ENCODE data around the gene CIROP. TPM values are rescaled to one million over a fixed set of nuclear protein-coding genes. Genes with fewer than 3 reads are reported as not detected.

Gene CIROP
- total RNA-seq, 1 donor from 2014 or later = not detected

DNA sequence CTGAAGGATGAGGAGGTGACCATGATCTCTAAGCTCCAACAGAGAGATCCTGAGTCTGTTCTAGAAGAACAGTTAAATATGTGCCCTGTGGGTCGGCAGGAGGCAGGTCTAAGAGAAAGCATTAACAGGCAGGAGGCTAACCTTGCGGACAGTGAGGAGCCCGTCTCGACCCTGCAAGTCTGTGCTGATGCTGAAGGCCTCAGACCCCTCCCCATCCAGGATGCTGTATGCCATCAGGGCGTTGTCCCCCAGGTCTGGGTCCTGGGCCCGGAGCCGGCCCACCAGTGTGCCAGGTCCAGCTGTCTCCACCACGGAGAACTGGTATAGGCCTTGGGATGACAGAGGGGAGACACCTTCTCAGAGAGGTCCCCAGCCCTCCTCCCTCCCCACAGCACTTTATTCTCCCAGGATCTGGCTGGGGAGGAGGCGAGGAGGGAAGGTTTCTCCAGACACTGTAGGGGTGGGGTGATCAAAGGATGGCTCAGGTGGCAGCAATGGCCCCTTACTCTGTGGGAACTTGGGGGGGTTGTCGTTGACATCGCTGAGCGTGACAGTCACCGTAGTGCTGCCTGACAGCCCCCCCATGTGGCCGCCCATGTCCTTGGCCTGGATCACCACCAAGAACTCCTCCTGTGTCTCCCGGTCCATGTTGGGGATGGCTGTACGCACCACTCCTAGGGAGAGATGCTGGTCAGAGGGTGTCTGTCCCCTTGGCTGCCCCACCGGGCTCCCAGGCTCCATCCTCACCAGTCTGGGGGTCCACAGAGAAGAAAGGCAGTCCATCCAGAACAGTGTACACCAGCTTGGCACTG lies 50.6 kb downstream of the CIROP start:
- no peak for DNase-seq (ENCODE audit: low spot score, unreplicated experiment)
- Mint-ChIP-seq H3K27me3 (no peaks in the 10 kb centered on the region), H3K4me1 (ENCODE audit: low read depth) (peaks cover 12% of the 10 kb centered on the region), H3K9me3 (ENCODE audit: low read depth) (no peaks in the 10 kb centered on the region), H3K4me3 (ENCODE audit: low read depth) (no peak overlapping the region), H3K27ac (no peak overlapping the region), H3K36me3 (ENCODE audit: insufficient read depth) (peaks cover 2% of the 10 kb centered on the region)
- TF ChIP-seq, protein P1, sequence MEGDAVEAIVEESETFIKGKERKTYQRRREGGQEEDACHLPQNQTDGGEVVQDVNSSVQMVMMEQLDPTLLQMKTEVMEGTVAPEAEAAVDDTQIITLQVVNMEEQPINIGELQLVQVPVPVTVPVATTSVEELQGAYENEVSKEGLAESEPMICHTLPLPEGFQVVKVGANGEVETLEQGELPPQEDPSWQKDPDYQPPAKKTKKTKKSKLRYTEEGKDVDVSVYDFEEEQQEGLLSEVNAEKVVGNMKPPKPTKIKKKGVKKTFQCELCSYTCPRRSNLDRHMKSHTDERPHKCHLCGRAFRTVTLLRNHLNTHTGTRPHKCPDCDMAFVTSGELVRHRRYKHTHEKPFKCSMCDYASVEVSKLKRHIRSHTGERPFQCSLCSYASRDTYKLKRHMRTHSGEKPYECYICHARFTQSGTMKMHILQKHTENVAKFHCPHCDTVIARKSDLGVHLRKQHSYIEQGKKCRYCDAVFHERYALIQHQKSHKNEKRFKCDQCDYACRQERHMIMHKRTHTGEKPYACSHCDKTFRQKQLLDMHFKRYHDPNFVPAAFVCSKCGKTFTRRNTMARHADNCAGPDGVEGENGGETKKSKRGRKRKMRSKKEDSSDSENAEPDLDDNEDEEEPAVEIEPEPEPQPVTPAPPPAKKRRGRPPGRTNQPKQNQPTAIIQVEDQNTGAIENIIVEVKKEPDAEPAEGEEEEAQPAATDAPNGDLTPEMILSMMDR (IDR thresholded peaks at IDR 0.05; ENCODE audit: unreplicated experiment) = no peak

DNA sequence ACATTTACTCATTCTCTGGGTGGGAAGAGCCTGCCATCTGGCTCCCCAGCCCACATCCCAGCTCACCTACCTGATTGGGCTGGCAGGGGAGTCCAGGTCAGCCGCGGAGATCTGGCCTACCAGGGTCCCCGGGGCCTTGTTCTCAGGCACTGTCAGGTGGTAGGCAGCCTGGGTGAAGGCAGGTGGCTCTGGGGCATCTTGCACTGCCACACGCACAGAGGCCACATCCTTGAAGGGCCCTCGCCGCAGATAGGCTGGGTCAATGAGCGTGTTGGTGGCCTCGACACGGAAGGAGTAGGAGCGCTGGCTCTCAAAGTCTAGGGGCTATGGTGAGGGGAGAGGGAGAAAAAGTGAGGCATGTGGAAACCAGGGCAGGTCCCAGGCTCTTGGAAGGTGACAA lies 51.4 kb downstream of the CIROP start:
- no peaks in the 10 kb centered on the region for H3K27me3 Mint-ChIP-seq
- DNase-seq (ENCODE audit: low spot score, unreplicated experiment) = no peak
- TF ChIP-seq, protein P1 (IDR thresholded peaks at IDR 0.05; ENCODE audit: unreplicated experiment) = no peak
- H3K27ac Mint-ChIP-seq = no peak overlapping the region
- no peaks in the 10 kb centered on the region for H3K9me3 Mint-ChIP-seq (ENCODE audit: low read depth)
- H3K36me3 Mint-ChIP-seq (ENCODE audit: insufficient read depth) = no peaks in the 10 kb centered on the region
- H3K4me1 Mint-ChIP-seq (ENCODE audit: low read depth) = peaks cover 12% of the 10 kb centered on the region
- H3K4me3 Mint-ChIP-seq (ENCODE audit: low read depth) = no peak overlapping the region

DNA sequence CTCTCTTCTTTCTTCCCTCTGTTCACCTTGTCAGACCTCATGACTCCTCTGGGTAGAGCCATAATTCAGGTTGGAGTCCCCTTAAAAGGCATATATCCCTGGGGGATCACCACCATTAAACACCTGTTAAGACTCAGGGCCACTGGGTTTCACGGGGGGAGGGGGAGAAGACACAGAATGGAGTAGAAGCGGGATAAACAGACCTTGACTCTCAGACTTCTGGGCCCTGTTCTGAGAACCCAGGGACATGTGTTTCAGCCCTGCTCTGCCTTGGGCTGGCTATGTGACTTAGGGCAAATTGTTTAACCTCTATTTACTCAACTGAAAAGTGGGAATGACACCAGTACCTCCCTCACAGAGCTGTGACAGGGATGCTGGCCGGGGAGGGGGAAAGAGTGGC lies 52.1 kb downstream of the CIROP start:
- DNase-seq (ENCODE audit: low spot score, unreplicated experiment) = no peak
- Mint-ChIP-seq H3K4me3 (ENCODE audit: low read depth) (no peak overlapping the region), H3K4me1 (ENCODE audit: low read depth) (peaks cover 12% of the 10 kb centered on the region), H3K27ac (no peak overlapping the region), H3K9me3 (ENCODE audit: low read depth) (no peaks in the 10 kb centered on the region), H3K27me3 (no peaks in the 10 kb centered on the region), H3K36me3 (ENCODE audit: insufficient read depth) (no peaks in the 10 kb centered on the region)
- TF ChIP-seq, protein P1 (IDR thresholded peaks at IDR 0.05; ENCODE audit: unreplicated experiment) = no peak

DNA sequence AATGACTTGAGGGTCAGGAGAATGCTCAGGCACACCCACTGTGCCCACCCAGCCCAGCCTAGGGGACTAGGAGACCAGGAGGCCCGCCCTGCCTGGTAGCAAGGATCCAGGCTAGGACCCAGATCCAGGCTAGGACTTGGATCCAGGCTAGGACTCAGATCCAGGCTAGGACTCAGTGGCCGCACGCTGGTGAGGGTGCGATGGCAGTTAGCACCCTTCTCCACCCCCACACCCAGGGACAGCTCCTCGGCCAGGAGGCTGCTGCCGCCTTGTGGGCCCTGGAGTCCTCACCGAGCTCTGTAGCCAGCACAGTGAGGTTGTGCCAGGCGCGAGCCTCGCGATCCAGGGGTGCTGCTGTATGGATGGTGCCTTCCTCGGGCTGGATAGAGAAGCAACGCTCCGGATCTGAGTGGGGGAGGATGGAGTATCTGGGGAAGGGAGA lies 52.6 kb downstream of the CIROP start:
- TF ChIP-seq, protein P1 (IDR thresholded peaks at IDR 0.05; ENCODE audit: unreplicated experiment) = no peak
- Mint-ChIP-seq H3K9me3 (ENCODE audit: low read depth) (no peaks in the 10 kb centered on the region), H3K4me3 (ENCODE audit: low read depth) (no peak overlapping the region), H3K4me1 (ENCODE audit: low read depth) (peaks cover 12% of the 10 kb centered on the region), H3K27me3 (no peaks in the 10 kb centered on the region), H3K36me3 (ENCODE audit: insufficient read depth) (peaks cover 4% of the 10 kb centered on the region), H3K27ac (no peak overlapping the region)
- DNase-seq (ENCODE audit: low spot score, unreplicated experiment) = no peak

DNA sequence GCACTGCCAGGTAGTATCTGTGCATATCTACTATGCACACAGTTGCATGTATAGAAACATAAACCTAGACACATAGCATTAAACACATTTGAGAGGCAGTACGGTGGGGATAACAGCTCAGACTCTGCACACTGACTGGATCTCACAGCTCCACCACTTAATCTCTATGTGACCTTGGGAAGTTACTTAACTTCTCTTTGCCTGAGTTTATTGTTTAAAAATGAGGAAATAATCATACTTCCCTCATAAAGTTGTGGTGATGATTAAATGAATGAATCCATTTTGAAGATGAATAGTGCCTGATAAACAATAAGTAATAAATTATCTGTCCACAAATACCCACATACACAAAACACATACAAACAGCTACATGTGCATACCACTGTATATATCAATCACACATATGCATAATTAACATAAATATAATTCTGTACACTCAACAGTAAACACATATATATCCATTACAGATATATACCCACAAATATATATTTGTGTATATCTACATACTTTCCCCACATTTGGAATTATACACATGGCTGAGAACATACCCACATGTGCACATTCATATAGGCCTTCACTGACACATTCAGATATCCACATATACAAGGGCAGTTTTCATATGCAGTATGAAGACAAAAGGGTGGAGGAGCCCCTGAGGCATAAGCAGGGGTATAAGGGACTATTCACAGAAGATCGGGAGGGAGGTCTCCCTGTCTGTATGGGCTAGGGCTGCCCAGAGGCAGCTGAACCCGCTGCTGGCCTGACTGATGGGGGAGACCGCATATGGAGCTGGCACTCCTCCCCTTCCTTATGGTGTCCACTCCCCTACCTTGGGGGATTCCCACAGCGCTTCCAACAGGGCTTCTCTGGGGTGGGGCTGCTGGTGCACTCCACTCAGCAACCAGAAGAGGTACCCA lies 53.4 kb downstream of the CIROP start:
- H3K36me3 Mint-ChIP-seq (ENCODE audit: insufficient read depth) = peaks cover 4% of the 10 kb centered on the region
- TF ChIP-seq, protein P1 (IDR thresholded peaks at IDR 0.05; ENCODE audit: unreplicated experiment) = no peak
- no peaks in the 10 kb centered on the region for H3K27me3 Mint-ChIP-seq
- no peak for DNase-seq (ENCODE audit: low spot score, unreplicated experiment)
- H3K4me3 Mint-ChIP-seq (ENCODE audit: low read depth) = no peak overlapping the region
- no peaks in the 10 kb centered on the region for H3K9me3 Mint-ChIP-seq (ENCODE audit: low read depth)
- peaks cover 7% of the 10 kb centered on the region for H3K4me1 Mint-ChIP-seq (ENCODE audit: low read depth)
- H3K27ac Mint-ChIP-seq = no peak overlapping the region

All from progenitor cell of endocrine pancreas (in vitro differentiated cells).